Kidney epithelial cell (primary cell): ENCODE measurements around the gene KIAA1755. TPM values are rescaled to one million over a fixed set of nuclear protein-coding genes. Genes with fewer than 3 reads are reported as not detected.
"Not testable (repeated sequence)": the region's sequence is repeated elsewhere in the genome, so short reads cannot be mapped to it uniquely, and the experiment has no call there.

Experiments used
- DNase-seq: peaks from one replicate; pipeline ENCODE4 v3.0.0-alpha.2; 2010; ENCODE audit warnings: low read depth
- H3K27me3 ChIP-seq: 2 replicates; pipeline ENCODE4 v1.6.0; 2011; ENCODE audit warnings: low read length; ENCODE audit not compliant: control insufficient read depth, insufficient read depth
- H3K36me3 ChIP-seq: 2 replicates; pipeline ENCODE4 v1.5.1; 2011; ENCODE audit warnings: low read length; ENCODE audit not compliant: control insufficient read depth, insufficient read depth
- H3K4me3 ChIP-seq: 2 replicates; pipeline ENCODE4 v1.5.1; 2011; ENCODE audit warnings: low read depth, mild to moderate bottlenecking, control low read depth, low read length
- CTCF ChIP-seq: IDR thresholded peaks from 2 replicates; pipeline ENCODE4 v1.5.1; 2011; ENCODE audit warnings: mild to moderate bottlenecking, moderate library complexity, low read length, control low read depth, inconsistent platforms; ENCODE audit not compliant: insufficient read depth, poor library complexity, severe bottlenecking
- total RNA-seq: library from RNA; depleted of rRNA; stranded (reverse); fragments of >200 nt; gene quantifications from 2 replicates; pipeline ENCODE4 v1.2.3, GENCODE V29; 2015

Gene KIAA1755
- total RNA-seq, 1 donor from 2014 or later, result 1.4 TPM

- Histone ChIP-seq H3K27me3 (no peaks in the 10 kb centered on the region), H3K36me3 (no peaks in the 10 kb centered on the region), H3K4me3 (no peak overlapping the region)
- no peak for TF ChIP-seq CTCF
- no peak for DNase-seq
These were observed 7.0 kb downstream of the KIAA1755 start for GRCh38 chr20:38253571-38253970.

DNA sequence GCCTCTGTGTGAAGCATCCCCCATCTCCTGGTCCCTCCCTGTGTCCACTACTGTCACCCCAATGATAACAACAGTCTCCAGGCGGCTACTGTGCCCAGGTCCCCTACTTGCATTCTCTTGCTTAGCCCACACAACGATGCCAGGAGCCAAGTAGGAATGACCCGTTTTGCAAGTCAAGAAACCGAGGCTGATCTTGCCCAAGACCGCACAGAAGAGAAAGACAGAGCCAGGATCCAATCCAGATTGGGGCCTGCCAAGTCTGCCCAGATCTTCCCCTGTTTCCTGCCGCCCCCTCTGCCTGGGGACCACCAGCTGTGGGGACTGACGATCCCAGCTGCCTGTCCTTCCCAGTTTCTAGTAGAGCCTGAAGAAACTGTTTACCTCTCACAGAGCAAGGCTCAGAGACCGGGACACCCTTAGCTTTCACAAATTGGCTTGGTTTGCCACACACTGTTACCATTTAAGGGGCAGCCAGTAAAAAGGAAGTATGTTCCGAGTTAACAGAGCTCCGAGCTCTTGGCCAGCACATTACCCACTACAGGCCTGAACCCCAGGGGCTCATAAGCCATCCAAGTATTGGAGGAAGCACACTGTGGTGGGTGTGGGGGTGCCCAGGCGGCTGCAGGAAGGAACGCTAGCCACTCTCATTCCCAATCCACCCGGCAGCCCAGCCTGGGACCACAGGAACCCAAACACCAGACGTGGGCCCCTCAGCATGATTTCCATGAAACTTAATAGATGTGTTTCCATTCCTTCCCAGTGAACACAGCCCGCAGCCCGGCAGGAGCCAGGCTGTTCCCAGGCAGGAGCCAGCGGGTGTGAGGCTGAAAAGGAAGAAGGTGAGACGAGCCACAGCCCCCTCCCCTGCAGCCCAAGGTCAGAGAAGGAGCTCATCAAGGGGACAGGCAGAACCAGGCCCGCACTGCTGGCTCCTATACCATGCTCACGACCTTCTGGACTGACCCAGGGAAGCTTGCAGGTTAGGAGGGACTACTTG, 7.9 kb downstream of the KIAA1755 start:
- no peak for DNase-seq
- TF ChIP-seq CTCF, result no peak
- H3K27me3 ChIP-seq, result no peaks in the 10 kb centered on the region
- no peaks in the 10 kb centered on the region for H3K36me3 ChIP-seq
- no peak overlapping the region for H3K4me3 ChIP-seq

- DNase-seq, H3K36me3 ChIP-seq, H3K27me3 ChIP-seq, H3K4me3 ChIP-seq: not testable (repeated sequence)
These were observed 9.1 kb downstream of the KIAA1755 start for GRCh38 chr20:38251441-38251840.

GRCh38 chr20:38250609-38251008, 9.9 kb downstream of the KIAA1755 start:
- Histone ChIP-seq H3K27me3 (no peaks in the 10 kb centered on the region), H3K36me3 (no peaks in the 10 kb centered on the region), H3K4me3 (no peak overlapping the region)
- TF ChIP-seq CTCF, result no peak
- no peak for DNase-seq

- TF ChIP-seq CTCF, result no peak
- Histone ChIP-seq H3K36me3 (no peaks in the 10 kb centered on the region), H3K4me3 (no peak overlapping the region), H3K27me3 (no peaks in the 10 kb centered on the region)
- DNase-seq, result no peak
These were observed 10.8 kb downstream of the KIAA1755 start for GRCh38 chr20:38249536-38250310.

DNA sequence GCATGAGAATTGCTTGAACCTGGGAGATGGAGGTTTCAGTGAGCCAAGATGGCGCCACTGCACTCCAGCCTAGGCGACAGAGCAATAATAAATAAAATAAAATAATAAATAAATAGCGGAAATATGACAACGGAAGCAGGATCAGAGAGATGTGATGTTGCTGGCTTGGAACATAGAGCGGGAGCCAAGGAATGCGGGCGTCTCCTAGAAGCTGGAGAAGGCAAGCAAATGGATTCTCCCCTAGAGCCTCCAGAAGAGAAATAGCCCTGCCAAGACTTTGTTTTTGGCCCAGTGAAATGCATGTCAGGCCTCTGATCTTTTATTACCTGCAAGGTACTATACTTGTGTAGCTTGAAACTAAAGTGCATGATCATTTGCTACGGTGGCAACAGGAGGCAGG, 12.4 kb downstream of the KIAA1755 start:
- Histone ChIP-seq H3K36me3 (no peaks in the 10 kb centered on the region), H3K27me3 (no peaks in the 10 kb centered on the region), H3K4me3 (no peak overlapping the region)
- TF ChIP-seq CTCF, result no peak
- DNase-seq, result no peak

- H3K4me3 ChIP-seq, H3K36me3 ChIP-seq, DNase-seq, H3K27me3 ChIP-seq: not testable (repeated sequence)
These were observed 12.8 kb downstream of the KIAA1755 start for GRCh38 chr20:38247725-38248124.
